Measurements from ENCODE around the gene FBXO34.

FBXO34 gene

GRCh38 chr14:55384536-55384935, 113.3 kb downstream of the FBXO34 start:
- DNase-seq: no peak

GRCh38 chr14:55386037-55386808, 115.0 kb downstream of the FBXO34 start:
- no peak for DNase-seq

- DNase-seq: no peak
These were observed 115.9 kb downstream of the FBXO34 start for GRCh38 chr14:55387121-55387520.

GRCh38 chr14:55388160-55388559, 116.9 kb downstream of the FBXO34 start:
- DNase-seq: no peak

DNA sequence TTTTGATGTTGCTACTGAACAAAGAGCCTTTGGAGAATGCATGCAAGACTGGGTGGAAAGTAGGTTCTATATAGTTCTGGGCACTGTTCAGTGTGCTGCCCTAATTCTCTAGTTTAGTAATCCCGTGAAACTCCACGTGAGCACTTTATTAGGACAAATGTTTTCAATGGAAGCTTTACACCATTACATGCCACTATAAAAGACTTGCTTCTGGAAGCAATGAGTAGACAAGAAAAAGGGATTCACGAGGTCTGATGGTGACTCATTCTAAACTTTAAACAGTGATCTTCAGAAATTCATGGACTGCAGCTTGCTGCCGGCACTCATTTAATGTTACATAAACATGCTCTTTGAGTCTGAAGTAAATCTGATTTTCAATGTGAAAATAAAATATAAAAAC, 118.1 kb downstream of the FBXO34 start:
- DNase-seq: no peak

GRCh38 chr14:55398679-55399078, 127.5 kb downstream of the FBXO34 start:
- no peak for DNase-seq

GRCh38 chr14:55399183-55399582, 128.0 kb downstream of the FBXO34 start:
- DNase-seq: no peak

- no peak for DNase-seq
These were observed 128.6 kb downstream of the FBXO34 start for GRCh38 chr14:55399852-55400251.

- DNase-seq: no peak
These were observed 130.5 kb downstream of the FBXO34 start for GRCh38 chr14:55401751-55402150.
